A673 (cell line): ENCODE results near the gene SMIM44. TPM values are rescaled to one million over a fixed set of nuclear protein-coding genes. Genes with fewer than 3 reads are reported as not detected.

Source experiments
- BruUV-seq: library from RNA; stranded (reverse); fragments of 400-500 nt; replicated peaks from 2 replicates; lab custom pipeline; 2021; lab: Mats Ljungman, UMichigan
- CTCF ChIA-PET: fragments of 300-600 bp; sonication (Branson Sonifier 250); formaldehyde crosslinking; loops from one replicate; lab custom pipeline; 2022; ENCODE audit warnings: antibody characterized with exemption; lab: Charles Lee
- POLR2A ChIA-PET: fragments of 300-600 bp; sonication (Branson Sonifier 250); formaldehyde crosslinking; loops from one replicate; lab custom pipeline; 2022; ENCODE audit warnings: antibody characterized with exemption; ENCODE audit not compliant: low non-redundant PET; lab: Charles Lee
- DNase-seq: peaks from one replicate; pipeline ENCODE4 v3.0.0-alpha.2; 2015; ENCODE audit warnings: low spot score
- H3K27ac ChIP-seq: fragments of 200-600 bp; sonication (generic); 2 replicates; pipeline ENCODE4 v1.5.1; 2016; ENCODE audit warnings: mixed run types, low read depth, mild to moderate bottlenecking, mixed read lengths, antibody characterized with exemption, low read length; ENCODE audit not compliant: poor library complexity, severe bottlenecking
- H3K27me3 ChIP-seq: fragments of 200-600 bp; sonication (generic); replicated peaks from 2 replicates; pipeline ENCODE4 v1.6.1; 2017; ENCODE audit warnings: mixed run types, low read depth, mild to moderate bottlenecking, mixed read lengths, antibody characterized with exemption, low read length; ENCODE audit not compliant: insufficient read depth, poor library complexity
- H3K36me3 ChIP-seq: fragments of 200-600 bp; sonication (generic); 2 replicates; pipeline ENCODE4 v1.6.1; 2016; ENCODE audit warnings: mixed run types, mild to moderate bottlenecking, mixed read lengths, antibody characterized with exemption, low read length; ENCODE audit not compliant: insufficient read depth, poor library complexity, severe bottlenecking
- H3K4me1 ChIP-seq: fragments of 200-600 bp; sonication (generic); 2 replicates; pipeline ENCODE4 v1.6.1; 2017; ENCODE audit warnings: mixed run types, mild to moderate bottlenecking, mixed read lengths, antibody characterized with exemption, low read length; ENCODE audit not compliant: insufficient read depth, poor library complexity, severe bottlenecking
- H3K4me3 ChIP-seq: fragments of 200-600 bp; sonication (generic); 2 replicates; pipeline ENCODE4 v1.5.1; 2016; ENCODE audit warnings: low read depth, mixed run types, mild to moderate bottlenecking, mixed read lengths, low read length; ENCODE audit not compliant: poor library complexity, severe bottlenecking
- H3K9me3 ChIP-seq: fragments of 200-600 bp; sonication (generic); 2 replicates; pipeline ENCODE4 v1.6.1; 2016; ENCODE audit warnings: mixed run types, low read depth, mild to moderate bottlenecking, mixed read lengths, antibody characterized with exemption, low read length; ENCODE audit not compliant: poor library complexity, severe bottlenecking
- EZH2 ChIP-seq: fragments of 200-600 bp; sonication (generic); IDR thresholded peaks from 2 replicates; pipeline ENCODE4 v1.6.1; 2017; ENCODE audit warnings: borderline replicate concordance, low read depth, mild to moderate bottlenecking, mixed read lengths, antibody characterized with exemption, low read length; ENCODE audit not compliant: poor library complexity, severe bottlenecking
- intact Hi-C: fragments of 100-400 bp; cut with micrococcal nuclease; formaldehyde crosslinking; loops from one replicate; pipeline ENCODE4 v1.10.0; 2022; ENCODE audit not compliant: unreplicated experiment
- total RNA-seq: library from RNA; stranded (reverse); gene quantifications from 2 replicates; pipeline ENCODE4 v1.2.3, GENCODE V29; 2021
- TF ChIP-seq, protein P1 (sequence below): fragments of 300-800, 200-600 bp; sonication (generic); conservative IDR thresholded peaks from 2 replicates; pipeline ENCODE4 v1.5.1; 2017; ENCODE audit warnings: low read depth, mild to moderate bottlenecking, antibody characterized with exemption, low read length, moderate library complexity, mixed read lengths

Gene SMIM44
- total RNA-seq, 1 experiment from 2014 or later: not detected

DNA sequence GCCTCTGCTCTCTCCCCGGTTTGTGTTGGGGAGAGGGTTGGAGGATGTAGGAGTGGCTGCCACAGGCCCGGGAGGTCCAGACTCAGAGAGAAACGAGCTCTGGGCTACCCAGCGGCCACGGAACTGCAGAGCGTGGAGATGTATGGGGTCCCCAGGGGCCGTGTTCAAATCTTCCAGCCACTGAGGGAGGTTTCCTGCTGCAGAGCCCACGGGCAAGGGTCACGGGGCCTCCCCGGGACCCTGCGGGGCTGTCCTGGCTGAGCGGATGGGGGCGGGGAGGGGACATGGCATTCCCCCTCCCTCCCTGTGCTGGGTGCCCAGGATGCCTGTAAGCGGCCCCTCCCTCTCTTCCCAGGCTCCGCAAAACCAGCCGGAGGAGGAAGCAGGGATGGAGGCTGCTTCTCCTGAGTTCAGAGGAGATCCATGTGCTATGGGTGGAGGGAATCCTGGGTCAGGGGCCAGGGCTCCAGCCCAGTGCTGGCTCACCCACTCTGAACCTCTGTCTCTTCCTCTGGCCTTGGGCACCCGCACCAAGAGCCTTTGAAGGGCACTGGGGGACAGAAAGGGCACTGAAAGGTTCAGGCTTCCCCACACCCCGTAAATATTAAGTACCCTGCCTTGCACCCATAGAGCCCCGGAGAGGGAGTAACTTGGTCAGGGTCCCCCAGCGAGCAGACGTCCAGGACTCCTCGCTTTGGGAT is 25.6 kb downstream of the SMIM44 start:
- TF ChIP-seq, protein P1, sequence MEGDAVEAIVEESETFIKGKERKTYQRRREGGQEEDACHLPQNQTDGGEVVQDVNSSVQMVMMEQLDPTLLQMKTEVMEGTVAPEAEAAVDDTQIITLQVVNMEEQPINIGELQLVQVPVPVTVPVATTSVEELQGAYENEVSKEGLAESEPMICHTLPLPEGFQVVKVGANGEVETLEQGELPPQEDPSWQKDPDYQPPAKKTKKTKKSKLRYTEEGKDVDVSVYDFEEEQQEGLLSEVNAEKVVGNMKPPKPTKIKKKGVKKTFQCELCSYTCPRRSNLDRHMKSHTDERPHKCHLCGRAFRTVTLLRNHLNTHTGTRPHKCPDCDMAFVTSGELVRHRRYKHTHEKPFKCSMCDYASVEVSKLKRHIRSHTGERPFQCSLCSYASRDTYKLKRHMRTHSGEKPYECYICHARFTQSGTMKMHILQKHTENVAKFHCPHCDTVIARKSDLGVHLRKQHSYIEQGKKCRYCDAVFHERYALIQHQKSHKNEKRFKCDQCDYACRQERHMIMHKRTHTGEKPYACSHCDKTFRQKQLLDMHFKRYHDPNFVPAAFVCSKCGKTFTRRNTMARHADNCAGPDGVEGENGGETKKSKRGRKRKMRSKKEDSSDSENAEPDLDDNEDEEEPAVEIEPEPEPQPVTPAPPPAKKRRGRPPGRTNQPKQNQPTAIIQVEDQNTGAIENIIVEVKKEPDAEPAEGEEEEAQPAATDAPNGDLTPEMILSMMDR: no peak
- no peak for DNase-seq
- Histone ChIP-seq H3K27me3 (no peaks in the 10 kb centered on the region), H3K9me3 (no peaks in the 10 kb centered on the region), H3K4me3 (no peak overlapping the region), H3K4me1 (no peaks in the 10 kb centered on the region), H3K36me3 (peaks cover 44% of the 10 kb centered on the region), H3K27ac (no peak overlapping the region)
- CTCF ChIA-PET: no interaction called here
- no TSS peak for BruUV-seq
- intact Hi-C loops: no loop called here
- POLR2A ChIA-PET: no interaction called here

- Histone ChIP-seq H3K27me3 (no peaks in the 10 kb centered on the region), H3K36me3 (peaks cover 44% of the 10 kb centered on the region), H3K27ac (no peak overlapping the region), H3K4me3 (no peak overlapping the region), H3K4me1 (no peaks in the 10 kb centered on the region), H3K9me3 (no peaks in the 10 kb centered on the region)
- ChIA-PET POLR2A (no interaction called here), CTCF (no interaction called here)
- no TSS peak for BruUV-seq
- intact Hi-C loops: no loop called here
- no peak for TF ChIP-seq EZH2
- TF ChIP-seq, protein P1: no peak
- DNase-seq: no peak
Observed at GRCh38 chr19:3456925-3457527, 26.2 kb downstream of the SMIM44 start.

GRCh38 chr19:3455960-3456601 is 27.2 kb downstream of the SMIM44 start:
- no TSS peak for BruUV-seq
- no peaks in the 10 kb centered on the region for H3K27me3 ChIP-seq
- intact Hi-C loops: no loop called here
- H3K4me1 ChIP-seq: no peaks in the 10 kb centered on the region
- CTCF ChIA-PET: interaction anchor here (0.6 kb wide), 1 partner anchor 131 kb away, joined by 4 read pairs; no protein-coding TSS in a partner anchor
- TF ChIP-seq, protein P1: no peak
- TF ChIP-seq EZH2: no peak
- DNase-seq: no peak
- H3K9me3 ChIP-seq: no peaks in the 10 kb centered on the region
- H3K4me3 ChIP-seq: no peak overlapping the region
- H3K27ac ChIP-seq: no peak overlapping the region
- peaks cover 46% of the 10 kb centered on the region for H3K36me3 ChIP-seq
- POLR2A ChIA-PET: no interaction called here
